Progenitor cell of endocrine pancreas (in vitro differentiated cells): ENCODE data around the gene DIPK1A. TPM values are rescaled to one million over a fixed set of nuclear protein-coding genes. Genes with fewer than 3 reads are reported as not detected.
A peak's percentile ranks its signal among the peaks of the same experiment; 100 is the strongest.

ENCODE experiments used
- DNase-seq: peaks from one replicate; pipeline ENCODE4 v3.0.0; 2021; ENCODE audit warnings: low spot score; ENCODE audit not compliant: unreplicated experiment
- H3K27ac Mint-ChIP-seq: 2 replicates; pipeline ENCODE4 v1.8.0; 2021; ENCODE audit warnings: mild to moderate bottlenecking, moderate library complexity, mixed read lengths
- H3K27me3 Mint-ChIP-seq: 2 replicates; pipeline ENCODE4 v1.8.0; 2021; ENCODE audit warnings: mixed read lengths
- H3K36me3 Mint-ChIP-seq: 2 replicates; pipeline ENCODE4 v1.8.0; 2022; ENCODE audit warnings: mixed read lengths; ENCODE audit not compliant: insufficient read depth
- H3K4me1 Mint-ChIP-seq: 2 replicates; pipeline ENCODE4 v1.8.0; 2021; ENCODE audit warnings: low read depth, mixed read lengths
- H3K4me3 Mint-ChIP-seq: 2 replicates; pipeline ENCODE4 v1.8.0; 2021; ENCODE audit warnings: low read depth, mild to moderate bottlenecking, moderate library complexity, mixed read lengths
- H3K9me3 Mint-ChIP-seq: 2 replicates; pipeline ENCODE4 v1.8.0; 2021; ENCODE audit warnings: low read depth, mixed read lengths
- total RNA-seq: library from RNA; stranded (reverse); gene quantifications from 2 replicates; pipeline ENCODE4 v1.2.1, GENCODE V29; 2021
- TF ChIP-seq, protein P1 (sequence below): fragments of 200-600 bp; sonication (generic); IDR thresholded peaks from one replicate; pipeline ENCODE4 v1.5.0; 2021; ENCODE audit warnings: antibody characterized with exemption, mild to moderate bottlenecking; ENCODE audit not compliant: unreplicated experiment

DIPK1A gene
- total RNA-seq, 1 donor from 2014 or later = 6.9 TPM

GRCh38 chr1:92970990-92971689 lies 9.9 kb upstream of the DIPK1A start:
- Mint-ChIP-seq H3K36me3 (no peaks in the 10 kb centered on the region), H3K4me3 (no peak overlapping the region), H3K4me1 (peaks cover 11% of the 10 kb centered on the region), H3K27ac (no peak overlapping the region), H3K27me3 (peaks cover 2% of the 10 kb centered on the region), H3K9me3 (no peaks in the 10 kb centered on the region)
- TF ChIP-seq, protein P1, sequence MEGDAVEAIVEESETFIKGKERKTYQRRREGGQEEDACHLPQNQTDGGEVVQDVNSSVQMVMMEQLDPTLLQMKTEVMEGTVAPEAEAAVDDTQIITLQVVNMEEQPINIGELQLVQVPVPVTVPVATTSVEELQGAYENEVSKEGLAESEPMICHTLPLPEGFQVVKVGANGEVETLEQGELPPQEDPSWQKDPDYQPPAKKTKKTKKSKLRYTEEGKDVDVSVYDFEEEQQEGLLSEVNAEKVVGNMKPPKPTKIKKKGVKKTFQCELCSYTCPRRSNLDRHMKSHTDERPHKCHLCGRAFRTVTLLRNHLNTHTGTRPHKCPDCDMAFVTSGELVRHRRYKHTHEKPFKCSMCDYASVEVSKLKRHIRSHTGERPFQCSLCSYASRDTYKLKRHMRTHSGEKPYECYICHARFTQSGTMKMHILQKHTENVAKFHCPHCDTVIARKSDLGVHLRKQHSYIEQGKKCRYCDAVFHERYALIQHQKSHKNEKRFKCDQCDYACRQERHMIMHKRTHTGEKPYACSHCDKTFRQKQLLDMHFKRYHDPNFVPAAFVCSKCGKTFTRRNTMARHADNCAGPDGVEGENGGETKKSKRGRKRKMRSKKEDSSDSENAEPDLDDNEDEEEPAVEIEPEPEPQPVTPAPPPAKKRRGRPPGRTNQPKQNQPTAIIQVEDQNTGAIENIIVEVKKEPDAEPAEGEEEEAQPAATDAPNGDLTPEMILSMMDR = no peak
- DNase-seq = no peak

GRCh38 chr1:92969517-92969916 lies 8.3 kb upstream of the DIPK1A start:
- no peaks in the 10 kb centered on the region for H3K36me3 Mint-ChIP-seq
- H3K27ac Mint-ChIP-seq = no peak overlapping the region
- no peak for DNase-seq
- TF ChIP-seq, protein P1 = no peak
- no peak overlapping the region for H3K4me3 Mint-ChIP-seq
- H3K9me3 Mint-ChIP-seq = no peaks in the 10 kb centered on the region
- H3K4me1 Mint-ChIP-seq = peaks cover 11% of the 10 kb centered on the region
- H3K27me3 Mint-ChIP-seq = peaks cover 2% of the 10 kb centered on the region

DNA sequence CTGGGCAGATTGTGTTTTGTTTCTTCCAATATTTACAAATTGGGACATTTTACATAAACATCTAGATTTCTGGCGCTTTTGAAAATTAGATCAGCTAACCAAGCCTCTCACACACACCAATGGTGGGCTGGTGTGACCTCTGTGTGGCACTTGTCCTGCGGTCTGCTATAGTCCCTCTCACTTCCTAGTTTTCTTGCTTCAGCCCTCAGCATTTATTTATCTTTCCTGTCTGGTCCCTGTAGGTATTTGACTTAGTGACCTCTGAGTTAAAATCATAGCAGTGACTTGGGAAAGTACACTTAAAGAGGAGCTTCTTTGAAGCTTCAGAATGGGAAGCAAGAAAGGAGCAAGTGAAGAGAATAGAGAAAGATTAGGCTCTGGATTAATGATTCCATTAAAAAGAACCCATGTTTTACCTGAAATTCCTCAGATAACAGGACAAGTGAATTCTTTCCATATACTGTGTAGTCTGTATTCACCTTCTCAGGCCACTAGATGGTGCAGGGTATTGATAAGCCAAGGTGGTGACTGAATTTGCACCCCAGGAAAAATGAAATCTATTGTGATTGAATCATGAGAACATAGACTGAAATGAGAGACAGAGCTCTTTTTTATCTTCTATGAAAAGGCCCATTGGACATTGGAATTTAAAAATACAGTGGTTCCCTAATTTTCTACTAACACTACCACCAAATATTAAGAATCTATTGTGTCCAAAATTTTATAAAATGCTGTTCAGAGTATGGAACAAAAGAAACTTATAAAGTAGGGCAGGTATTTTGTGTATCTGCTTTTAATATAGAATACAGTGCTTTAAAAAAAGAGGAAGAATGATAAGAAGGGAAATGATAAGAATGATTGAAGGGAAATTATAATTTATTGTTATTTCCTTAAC lies 7.1 kb upstream of the DIPK1A start:
- TF ChIP-seq, protein P1 = peak; percentile 69
- no peaks in the 10 kb centered on the region for H3K36me3 Mint-ChIP-seq
- H3K4me3 Mint-ChIP-seq = no peak overlapping the region
- no peak for DNase-seq
- peaks cover 11% of the 10 kb centered on the region for H3K4me1 Mint-ChIP-seq
- peaks cover 2% of the 10 kb centered on the region for H3K27me3 Mint-ChIP-seq
- H3K9me3 Mint-ChIP-seq = no peaks in the 10 kb centered on the region
- peak overlapping the region; percentile 77 for H3K27ac Mint-ChIP-seq

DNA sequence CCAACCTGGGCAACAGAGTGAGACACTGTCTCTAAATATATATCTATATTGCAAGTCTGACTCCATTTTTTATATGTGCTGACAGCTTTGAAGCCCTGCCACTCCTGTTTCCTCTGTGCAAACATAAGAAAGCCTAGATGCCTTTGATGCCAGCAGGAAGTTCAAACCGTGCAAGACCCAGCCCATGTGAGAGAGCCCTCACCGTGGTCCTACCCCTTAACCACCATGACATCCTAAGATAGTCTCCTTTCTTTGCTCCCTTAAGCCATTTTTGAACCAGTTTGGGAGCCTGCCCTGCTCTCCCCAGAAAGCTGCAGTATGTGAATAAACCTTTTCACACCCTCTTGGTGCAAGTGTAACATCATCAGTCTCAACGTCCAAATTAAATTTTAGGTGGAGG lies 3.7 kb upstream of the DIPK1A start:
- TF ChIP-seq, protein P1 = no peak
- Mint-ChIP-seq H3K9me3 (no peaks in the 10 kb centered on the region), H3K36me3 (no peaks in the 10 kb centered on the region), H3K27ac (no peak overlapping the region), H3K4me1 (peaks cover 16% of the 10 kb centered on the region), H3K27me3 (no peaks in the 10 kb centered on the region), H3K4me3 (no peak overlapping the region)
- DNase-seq = no peak

DNA sequence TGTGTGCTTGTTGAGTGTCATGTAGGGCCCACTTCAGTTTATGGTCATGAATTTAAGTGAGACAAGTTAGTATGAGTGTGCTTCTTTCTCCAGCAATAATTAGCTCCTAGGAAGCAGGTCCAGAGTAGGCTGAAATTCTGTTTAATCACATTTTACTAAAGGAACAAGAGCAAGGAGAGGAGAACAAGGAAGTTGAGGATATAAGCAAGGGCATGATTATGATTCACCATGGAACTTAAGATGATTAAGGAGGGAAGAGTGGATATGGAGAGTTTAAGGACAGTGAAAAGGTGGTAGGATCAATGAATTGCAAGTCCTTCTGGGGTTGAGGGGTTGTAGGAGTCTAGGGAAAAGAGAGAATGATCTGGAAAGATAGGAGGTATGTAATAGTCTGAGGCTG lies 3.1 kb upstream of the DIPK1A start:
- TF ChIP-seq, protein P1 = no peak
- no peak overlapping the region for H3K27ac Mint-ChIP-seq
- no peak for DNase-seq
- H3K27me3 Mint-ChIP-seq = no peaks in the 10 kb centered on the region
- no peaks in the 10 kb centered on the region for H3K9me3 Mint-ChIP-seq
- no peak overlapping the region for H3K4me3 Mint-ChIP-seq
- H3K4me1 Mint-ChIP-seq = peaks cover 16% of the 10 kb centered on the region
- no peaks in the 10 kb centered on the region for H3K36me3 Mint-ChIP-seq
